ENCODE measurements around the gene RBPJ. TPM values are rescaled to one million over a fixed set of nuclear protein-coding genes. Genes with fewer than 3 reads are reported as not detected.

The RBPJ gene
- total RNA-seq, 4 donors from 2014 or later = 60.4 to 99.3 (median 78.5) TPM

GRCh38 chr4:26473893-26474292, 153.1 kb downstream of the RBPJ start:
- no peak overlapping the region for H3K27ac ChIP-seq
- H3K9me3 ChIP-seq = no peaks in the 10 kb centered on the region
- no peaks in the 10 kb centered on the region for H3K4me1 ChIP-seq
- no peak overlapping the region for H3K4me3 ChIP-seq (replicated peaks in 1 of 3)
- WGBS, 2 donors = 78 to 89% methylated on average over 8 of the region's 8 CpGs
- TF ChIP-seq CTCF (IDR thresholded peaks at IDR 0.05) (no peak), POLR2A (IDR thresholded peaks at IDR 0.05) (no peak)
- H3K36me3 ChIP-seq = no peaks in the 10 kb centered on the region
- no peak for DNase-seq
- intact Hi-C loops (cut with DNase I) = no loop called here
- no peaks in the 10 kb centered on the region for H3K27me3 ChIP-seq

- H3K27ac ChIP-seq = no peak overlapping the region
- H3K36me3 ChIP-seq = no peaks in the 10 kb centered on the region
- 58 to 73% methylated on average over 3 of the region's 3 CpGs for WGBS, 2 donors
- H3K27me3 ChIP-seq = no peaks in the 10 kb centered on the region
- H3K9me3 ChIP-seq = no peaks in the 10 kb centered on the region
- no peak for DNase-seq
- TF ChIP-seq POLR2A (IDR thresholded peaks at IDR 0.05) (no peak), CTCF (IDR thresholded peaks at IDR 0.05) (no peak)
- no peaks in the 10 kb centered on the region for H3K4me1 ChIP-seq
- intact Hi-C loops (cut with DNase I) = no loop called here
- no peak overlapping the region for H3K4me3 ChIP-seq (replicated peaks in 1 of 3)
Observed at GRCh38 chr4:26474551-26474950, 153.7 kb downstream of the RBPJ start.

- no peak for DNase-seq
- Histone ChIP-seq H3K4me1 (no peaks in the 10 kb centered on the region), H3K27me3 (no peaks in the 10 kb centered on the region), H3K4me3 (replicated peaks in 1 of 3) (no peak overlapping the region), H3K27ac (no peak overlapping the region), H3K36me3 (no peaks in the 10 kb centered on the region), H3K9me3 (no peaks in the 10 kb centered on the region)
- TF ChIP-seq POLR2A (IDR thresholded peaks at IDR 0.05) = no peak
- no peak for TF ChIP-seq CTCF (IDR thresholded peaks at IDR 0.05)
- WGBS, 2 donors = 80 to 90% methylated on average over 8 of the region's 8 CpGs
- intact Hi-C loops (cut with DNase I) = no loop called here
Observed at GRCh38 chr4:26475716-26476115, 154.9 kb downstream of the RBPJ start.

- Histone ChIP-seq H3K27ac (no peak overlapping the region), H3K4me1 (no peaks in the 10 kb centered on the region), H3K9me3 (no peaks in the 10 kb centered on the region), H3K4me3 (replicated peaks in 1 of 3) (no peak overlapping the region), H3K27me3 (no peaks in the 10 kb centered on the region), H3K36me3 (no peaks in the 10 kb centered on the region)
- no peak for DNase-seq
- intact Hi-C loops (cut with DNase I) = no loop called here
- WGBS, 2 donors = 73 to 78% methylated on average over 5 of the region's 5 CpGs
- TF ChIP-seq POLR2A (IDR thresholded peaks at IDR 0.05) (no peak), CTCF (IDR thresholded peaks at IDR 0.05) (no peak)
Observed at GRCh38 chr4:26476545-26476944, 155.7 kb downstream of the RBPJ start.

GRCh38 chr4:26478330-26478729, 157.5 kb downstream of the RBPJ start:
- Histone ChIP-seq H3K4me1 (no peaks in the 10 kb centered on the region), H3K27me3 (no peaks in the 10 kb centered on the region), H3K27ac (no peak overlapping the region), H3K36me3 (no peaks in the 10 kb centered on the region), H3K9me3 (no peaks in the 10 kb centered on the region), H3K4me3 (replicated peaks in 1 of 3) (no peak overlapping the region)
- 76 to 87% methylated on average over 13 of the region's 13 CpGs for WGBS, 2 donors
- intact Hi-C loops (cut with DNase I) = no loop called here
- no peak for DNase-seq
- no peak for TF ChIP-seq POLR2A (IDR thresholded peaks at IDR 0.05)
- no peak for TF ChIP-seq CTCF (IDR thresholded peaks at IDR 0.05)
